NCI-H146 treated with DMSO at 0.1 percent for 48 hours (cell line): ENCODE results near the gene MMADHC.
"Not testable (repeated sequence)": the region's sequence is repeated elsewhere in the genome, so short reads cannot be mapped to it uniquely, and the experiment has no call there.

Experiments
- DNase-seq: peaks from one replicate; lab custom pipeline; 2025; ENCODE audit not compliant: unreplicated experiment; lab: John Stamatoyannopoulos, UW

The MMADHC gene

GRCh38 chr2:149595056-149595963 lies 7.7 kb upstream of the MMADHC start:
- no peak for DNase-seq

- DNase-seq: no peak
Measured at GRCh38 chr2:149594411-149594810, 6.8 kb upstream of the MMADHC start.

GRCh38 chr2:149587950-149588487 lies 444 bp upstream of the MMADHC start:
- no peak for DNase-seq

- no peak for DNase-seq
Measured at GRCh38 chr2:149586898-149587219, 716 bp downstream of the MMADHC start.

- no peak for DNase-seq
Measured at GRCh38 chr2:149586063-149586462, 1.5 kb downstream of the MMADHC start.

GRCh38 chr2:149585166-149585885 lies 2.2 kb downstream of the MMADHC start:
- no peak for DNase-seq

GRCh38 chr2:149579972-149580882 lies 7.3 kb downstream of the MMADHC start:
- DNase-seq: no peak

GRCh38 chr2:149577269-149577668 lies 10.3 kb downstream of the MMADHC start:
- no peak for DNase-seq

- no peak for DNase-seq
Measured at GRCh38 chr2:149575752-149576151, 11.8 kb downstream of the MMADHC start.

- DNase-seq: no peak
Measured at GRCh38 chr2:149575277-149575676, 12.3 kb downstream of the MMADHC start.

- DNase-seq: no peak
Measured at GRCh38 chr2:149573760-149574159, 13.8 kb downstream of the MMADHC start.

GRCh38 chr2:149572102-149572953 lies 15.2 kb downstream of the MMADHC start:
- no peak for DNase-seq

- no peak for DNase-seq
Measured at GRCh38 chr2:149568138-149568537, 19.4 kb downstream of the MMADHC start.

GRCh38 chr2:149566652-149567051 lies 20.9 kb downstream of the MMADHC start:
- no peak for DNase-seq

GRCh38 chr2:149565625-149566024 lies 21.9 kb downstream of the MMADHC start:
- DNase-seq: not testable (repeated sequence)

- DNase-seq: no peak
Measured at GRCh38 chr2:149564983-149565382, 22.6 kb downstream of the MMADHC start.

GRCh38 chr2:149564097-149564496 lies 23.5 kb downstream of the MMADHC start:
- no peak for DNase-seq

GRCh38 chr2:149562324-149562723 lies 25.3 kb downstream of the MMADHC start:
- no peak for DNase-seq

- no peak for DNase-seq
Measured at GRCh38 chr2:149561309-149561926, 26.2 kb downstream of the MMADHC start.
